H1 (cell line): ENCODE results near the gene IFT122. TPM values are rescaled to one million over a fixed set of nuclear protein-coding genes. Genes with fewer than 3 reads are reported as not detected.

Experiments
- CTCF ChIA-PET: fragments of 300-600 bp; sonication (Branson Sonifier 250); formaldehyde crosslinking; loops from one replicate; lab custom pipeline; 2021; ENCODE audit not compliant: partially characterized antibody; lab: Charles Lee
- POLR2A ChIA-PET: fragments of 300-600 bp; sonication (Branson Sonifier 250); formaldehyde crosslinking; loops from one replicate; lab custom pipeline; 2021; ENCODE audit warnings: inconsistent platforms; ENCODE audit not compliant: partially characterized antibody; lab: Charles Lee
- DNase-seq, 2 experiments: peaks; one replicate each; pipeline versions ENCODE4 v3.0.0 to v3.0.0-alpha.2; 2010 to 2022; ENCODE audit warnings: low spot score in 2 of 2, low read depth in 1 of 2, mixed read lengths in 1 of 2
- FAIRE-seq: peaks from 2 replicates; lab custom pipeline; 2011; peaks lifted over from hg19 to GRCh38; lab: Jason Lieb, UNC
- H2AFZ ChIP-seq: 2 replicates; pipeline ENCODE4 v1.8.1; 2012; ENCODE audit warnings: low read length, inconsistent platforms
- H2AK5ac ChIP-seq: 2 replicates; pipeline ENCODE4 v1.6.1; 2013; ENCODE audit warnings: low read depth, low read length
- H2BK120ac ChIP-seq: replicated peaks from 2 replicates; pipeline ENCODE3; 2013; ENCODE audit warnings: low read depth, low read length, inconsistent platforms
- H2BK12ac ChIP-seq: 2 replicates; pipeline ENCODE4 v1.6.1; 2013; ENCODE audit warnings: low read depth, low read length
- H2BK15ac ChIP-seq: 2 replicates; pipeline ENCODE4 v1.6.1; 2013; ENCODE audit warnings: low read length
- H2BK20ac ChIP-seq: 2 replicates; pipeline ENCODE4 v1.6.1; 2013; ENCODE audit warnings: low read length
- H2BK5ac ChIP-seq: 2 replicates; pipeline ENCODE4 v1.6.1; 2013; ENCODE audit warnings: low read depth, low read length
- H3K14ac ChIP-seq: 2 replicates; pipeline ENCODE4 v1.6.1; 2013; ENCODE audit warnings: inconsistent platforms; ENCODE audit not compliant: insufficient read length
- H3K18ac ChIP-seq: 2 replicates; pipeline ENCODE4 v1.6.1; 2013; ENCODE audit warnings: low read length; ENCODE audit errors: extremely low read depth
- H3K23ac ChIP-seq: 2 replicates; pipeline ENCODE4 v1.6.1; 2013; ENCODE audit warnings: inconsistent platforms; ENCODE audit not compliant: insufficient read length
- H3K23me2 ChIP-seq: 2 replicates; pipeline ENCODE4 v1.6.1; 2013; ENCODE audit warnings: low read depth, low read length
- H3K27ac ChIP-seq: 2 replicates; pipeline ENCODE4 v1.6.1; 2011; ENCODE audit warnings: low read depth, low read length, inconsistent platforms
- H3K27me3 ChIP-seq, 4 experiments: replicated peaks in 1 of 4; 1 replicate in 1 of 4; 2 replicates in 3 of 4; pipeline versions ENCODE4 v1.6.1 to v1.8.1; 2011 to 2013; ENCODE audit warnings: low read length in 3 of 4, mild to moderate bottlenecking in 3 of 4, inconsistent platforms in 2 of 4, mixed read lengths in 2 of 4, moderate library complexity in 1 of 4; ENCODE audit not compliant: control insufficient read depth in 3 of 4, insufficient read depth in 3 of 4; ENCODE audit errors: extremely low read depth in 1 of 4
- H3K36me3 ChIP-seq, 4 experiments: 2 replicates each; pipeline versions ENCODE4 v1.6.1 to v1.8.1; 2011 to 2013; ENCODE audit warnings: mild to moderate bottlenecking in 4 of 4, low read length in 3 of 4, moderate library complexity in 2 of 4, control low read depth in 1 of 4, inconsistent platforms in 1 of 4; ENCODE audit not compliant: insufficient read depth in 4 of 4, control insufficient read depth in 2 of 4
- H3K4ac ChIP-seq: replicated peaks from 2 replicates; pipeline ENCODE3; 2013; ENCODE audit warnings: low read length, low read depth, mixed read lengths, inconsistent platforms; ENCODE audit not compliant: insufficient read length
- H3K4me1 ChIP-seq, 4 experiments: replicated peaks in 1 of 4; 1 replicate in 1 of 4; 2 replicates in 3 of 4; pipeline versions ENCODE4 v1.6.1 to v1.8.1; 2011 to 2013; ENCODE audit warnings: low read length in 3 of 4, inconsistent platforms in 2 of 4, mixed read lengths in 1 of 4; ENCODE audit not compliant: insufficient read depth in 4 of 4, control insufficient read depth in 3 of 4
- H3K4me2 ChIP-seq, 2 experiments: 2 replicates each; pipeline versions ENCODE4 v1.6.1 to v1.8.1; 2011 to 2013; ENCODE audit warnings: low read depth in 2 of 2, low read length in 2 of 2, control low read depth in 1 of 2, inconsistent platforms in 1 of 2, mild to moderate bottlenecking in 1 of 2; ENCODE audit not compliant: insufficient read depth in 1 of 2
- H3K4me3 ChIP-seq, 4 experiments: fragments of 200-600, 300-600 bp in 1 of 4; sonication (generic), shearing (Covaris generic), sonication (Bioruptor Twin) in 1 of 4; 2 replicates each; pipeline versions ENCODE4 v1.5.1 to v1.8.1; 2011 to 2016; ENCODE audit warnings: low read length in 4 of 4, low read depth in 3 of 4, control low read depth in 2 of 4, inconsistent platforms in 2 of 4, mild to moderate bottlenecking in 2 of 4, mixed read lengths in 1 of 4, moderate library complexity in 1 of 4; ENCODE audit not compliant: insufficient read depth in 2 of 4; ENCODE audit errors: extremely low read depth in 1 of 4
- H3K56ac ChIP-seq: replicated peaks from 2 replicates; pipeline ENCODE3; 2013; ENCODE audit warnings: low read depth, mild to moderate bottlenecking, mixed read lengths, low read length, inconsistent platforms; ENCODE audit not compliant: insufficient read length
- H3K79me1 ChIP-seq: 2 replicates; pipeline ENCODE4 v1.6.1; 2013; ENCODE audit warnings: low read depth, low read length, control low read depth
- H3K79me2 ChIP-seq, 2 experiments: 2 replicates each; pipeline versions ENCODE4 v1.6.1 to v1.8.1; 2012 to 2013; ENCODE audit warnings: low read length in 2 of 2, mild to moderate bottlenecking in 2 of 2, inconsistent platforms in 1 of 2; ENCODE audit not compliant: insufficient read depth in 2 of 2, control insufficient read depth in 1 of 2
- H3K9ac ChIP-seq, 4 experiments: replicated peaks in 1 of 4; 1 replicate in 1 of 4; 2 replicates in 3 of 4; pipeline versions ENCODE4 v1.6.1 to v1.8.1; 2011 to 2013; ENCODE audit warnings: low read depth in 3 of 4, low read length in 3 of 4, control low read depth in 2 of 4, mild to moderate bottlenecking in 2 of 4, moderate library complexity in 2 of 4, inconsistent platforms in 1 of 4; ENCODE audit errors: extremely low read depth in 1 of 4
- H3K9me3 ChIP-seq, 2 experiments: 2 replicates each; pipeline versions ENCODE4 v1.6.1 to v1.8.1; 2012 to 2013; ENCODE audit warnings: mild to moderate bottlenecking in 2 of 2, moderate library complexity in 2 of 2, control low read depth in 1 of 2, inconsistent platforms in 1 of 2, low read depth in 1 of 2, low read length in 1 of 2, mixed read lengths in 1 of 2; ENCODE audit not compliant: insufficient read depth in 2 of 2
- H4K20me1 ChIP-seq, 2 experiments: replicated peaks in 1 of 2; 2 replicates each; pipeline versions ENCODE3 to v1.8.1; 2011 to 2013; ENCODE audit warnings: inconsistent platforms in 2 of 2, low read length in 2 of 2, mild to moderate bottlenecking in 1 of 2; ENCODE audit not compliant: insufficient read depth in 2 of 2, control insufficient read depth in 1 of 2
- H4K5ac ChIP-seq: 2 replicates; pipeline ENCODE4 v1.6.1; 2013; ENCODE audit warnings: low read length, low read depth, mixed read lengths, inconsistent platforms; ENCODE audit not compliant: insufficient read length
- H4K8ac ChIP-seq: 2 replicates; pipeline ENCODE4 v1.8.0; 2013; ENCODE audit warnings: mild to moderate bottlenecking, moderate library complexity, low read length, inconsistent platforms; ENCODE audit not compliant: insufficient read depth; ENCODE audit errors: extremely low read depth
- H4K91ac ChIP-seq: replicated peaks from 2 replicates; pipeline ENCODE3; 2013; ENCODE audit warnings: low read length, mixed read lengths, inconsistent platforms; ENCODE audit not compliant: insufficient read length
- HDAC2 ChIP-seq, 2 experiments: fragments of 300-600 bp in 1 of 2; sonication (generic) in 1 of 2; IDR thresholded peaks; 2 replicates each; pipeline ENCODE4 v1.6.1; 2011 to 2012; ENCODE audit warnings: low read depth in 2 of 2, low read length in 2 of 2, mild to moderate bottlenecking in 2 of 2, moderate library complexity in 2 of 2, borderline replicate concordance in 1 of 2, inconsistent platforms in 1 of 2
- RAD21 ChIP-seq, 2 experiments: IDR thresholded peaks in 1 of 2; conservative IDR thresholded peaks in 1 of 2; 2 replicates each; pipeline ENCODE4 v1.6.1; 2011; ENCODE audit warnings: low read depth in 2 of 2, low read length in 2 of 2, improper control_type of control experiment in 1 of 2, inconsistent platforms in 1 of 2, mild to moderate bottlenecking in 1 of 2, moderate library complexity in 1 of 2
- SRF ChIP-seq: IDR thresholded peaks from 2 replicates; pipeline ENCODE4 v1.6.1; 2011; ENCODE audit warnings: mild to moderate bottlenecking, low read depth, low read length, moderate library complexity
- WGBS, 2 experiments: shearing (Covaris generic) in 1 of 2; methylation state at CpG; one replicate each; pipeline versions ENCODE4 v1.1.6 to v1.1.7; 2013 to 2015; ENCODE audit warnings: low lambda C conversion rate in 2 of 2, mixed read lengths in 2 of 2, inconsistent platforms in 1 of 2, low coverage in 1 of 2, missing lambda C conversion rate in 1 of 2; ENCODE audit not compliant: insufficient replicate concordance in 2 of 2, insufficient coverage in 1 of 2, insufficient read length in 1 of 2; ENCODE audit errors: extremely low coverage in 1 of 2, missing lambda C conversion rate in 1 of 2; 5-methylcytosine and 5-hydroxymethylcytosine counted together
- polyA plus RNA-seq, 7 experiments: library from polyadenylated mRNA; depleted of rRNA in 3 of 7; stranded (reverse) in 5 of 7; unstranded in 2 of 7; fragments of >200 nt in 5 of 7; fragments of 200-250 nt in 2 of 7; gene quantifications; 1 replicate in 5 of 7; 2 replicates in 1 of 7; 4 replicates in 1 of 7; pipeline versions ENCODE4 v1.2.1 to v1.2.3, GENCODE V29; 2011 to 2013; ENCODE audit warnings: missing spikeins in 2 of 7, mixed read lengths in 2 of 7
- total RNA-seq: library from RNA; stranded (reverse); fragmentation: NEBNext Ultra II Directional; extraction: Animal tissue kit (Norgen Biotek cat#: 25700); gene quantifications from 2 replicates; pipeline ENCODE4 v1.2.1, GENCODE V29; 2021

IFT122 gene
- total and polyA plus RNA-seq, 2 of the 8 experiments (the other 6 are each of a cell fraction or from before 2014, with no cell fraction given) = 23.7 to 25.1 TPM

DNA sequence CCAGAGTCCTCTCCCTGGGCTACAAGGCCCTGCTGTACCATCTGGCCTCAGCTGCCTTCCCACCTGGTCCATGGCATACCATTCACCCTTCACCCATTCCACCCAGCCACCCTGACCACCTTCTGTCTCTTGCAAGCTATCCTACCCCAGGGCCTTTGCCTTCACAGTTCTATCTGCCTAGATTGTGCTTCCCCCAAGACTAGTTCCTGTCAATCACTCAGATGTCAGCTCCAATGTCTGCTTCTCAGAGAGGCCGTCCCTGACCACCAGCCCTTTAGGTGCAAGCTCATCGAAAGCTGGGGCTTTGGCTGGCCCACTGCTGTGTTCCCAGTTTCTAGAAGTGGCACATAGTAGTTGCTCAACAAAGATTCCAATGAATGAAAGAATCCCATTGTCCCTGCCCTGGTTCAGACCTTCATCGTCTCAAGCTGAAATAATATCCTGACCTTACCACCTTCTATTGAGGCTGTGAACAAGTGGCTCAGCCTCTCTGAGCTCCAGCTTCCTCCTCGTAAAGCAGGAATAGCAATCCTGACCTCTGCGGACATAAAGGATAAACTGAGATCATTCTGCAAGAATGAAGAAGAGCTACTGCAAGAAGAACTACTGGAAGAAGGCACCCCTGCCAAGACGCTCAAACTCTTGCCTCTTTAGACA is 27.4 kb upstream of the IFT122 start:
- H3K9ac ChIP-seq = no peak overlapping the region
- H3K27ac ChIP-seq = no peak overlapping the region
- TF ChIP-seq HDAC2 (IDR thresholded peaks at IDR 0.05; ENCODE audit: borderline replicate concordance in 1 of 2, low read depth in 2 of 2, low read length in 2 of 2) = no peak
- no peak for TF ChIP-seq SRF
- no peak for TF ChIP-seq RAD21 (IDR thresholded peaks at IDR 0.05 in 1 of 2, conservative IDR thresholded peaks at IDR 0.05 in 1 of 2; ENCODE audit: low read depth in 2 of 2, low read length in 2 of 2)

More for the DNA sequence above, 27.4 kb upstream of the IFT122 start:
- no peak overlapping the region for H3K4ac ChIP-seq
- H3K18ac ChIP-seq = no peak overlapping the region
- no peak overlapping the region for H3K4me3 ChIP-seq
- H4K20me1 ChIP-seq = peaks cover 0 to 3% of the 10 kb centered on the region in 2 experiments
- ChIA-PET POLR2A (interaction anchor here (0.8 to 1.6 kb wide), 2 partner anchors 8 to 17 kb away, joined by 3 to 4 read pairs; no protein-coding TSS in a partner anchor), CTCF (interaction anchor here (0.8 to 2.2 kb wide), 7 partner anchors 9 to 530 kb away, joined by 3 to 12 read pairs (median 4); no protein-coding TSS in a partner anchor)
- no peak overlapping the region for H2AFZ ChIP-seq
- H2AK5ac ChIP-seq = no peak overlapping the region
- H3K4me2 ChIP-seq = no peak overlapping the region
- no peaks in the 10 kb centered on the region for H3K9me3 ChIP-seq
- no peak overlapping the region for H4K91ac ChIP-seq
- DNase-seq (no peak), FAIRE-seq (no peak)
- no peak overlapping the region for H4K5ac ChIP-seq
- no peaks in the 10 kb centered on the region for H3K23me2 ChIP-seq
- H4K8ac ChIP-seq = no peak overlapping the region
- H3K79me1 ChIP-seq = no peaks in the 10 kb centered on the region
- no peak overlapping the region for H3K14ac ChIP-seq
- 90% methylated on average over 6 of the region's 6 CpGs; no CpG with 5 or more reads in 1 of the 2 experiments for WGBS, 2 experiments
- H2BK5ac ChIP-seq = no peak overlapping the region
- H2BK12ac ChIP-seq = no peak overlapping the region
- no peaks in the 10 kb centered on the region; a peak in 1 of 8 replicates for H3K36me3 ChIP-seq
- H3K79me2 ChIP-seq = no peaks in the 10 kb centered on the region
- H2BK20ac ChIP-seq = no peak overlapping the region
- no peak overlapping the region for H3K56ac ChIP-seq
- no peak overlapping the region for H3K23ac ChIP-seq
- H2BK120ac ChIP-seq = no peak overlapping the region
- peaks cover 0 to 3% (median 0%) of the 10 kb centered on the region in 4 experiments; a peak in 2 of 7 replicates for H3K27me3 ChIP-seq
- no peak overlapping the region for H2BK15ac ChIP-seq
- H3K4me1 ChIP-seq = no peaks in the 10 kb centered on the region
